HEK293 (cell line): Measurements from ENCODE around the gene PYGM.

Source experiments
- BCL11A ChIP-seq: fragments of 450-650 bp; formaldehyde crosslinking; IDR thresholded peaks from 2 replicates; pipeline ENCODE4 v1.5.1; 2016; ENCODE audit warnings: low read depth, missing biosample characterization, missing genetic modification characterization
- KLF1 ChIP-seq: fragments of 450-650 bp; formaldehyde crosslinking; IDR thresholded peaks from 2 replicates; pipeline ENCODE4 v1.5.1; 2016; ENCODE audit warnings: missing biosample characterization, missing genetic modification characterization
- KLF10 ChIP-seq: fragments of 450-650 bp; IDR thresholded peaks from 2 replicates; pipeline ENCODE4 v1.5.1; 2018; ENCODE audit warnings: missing biosample characterization, mild to moderate bottlenecking, missing genetic modification characterization
- REPIN1 ChIP-seq: fragments of 450-650 bp; formaldehyde crosslinking; IDR thresholded peaks from 2 replicates; pipeline ENCODE4 v1.5.1; 2017; ENCODE audit warnings: missing biosample characterization, missing genetic modification characterization, low read depth
- SP7 ChIP-seq: fragments of 450-650 bp; formaldehyde crosslinking; IDR thresholded peaks from 2 replicates; pipeline ENCODE4 v1.5.1; 2016; ENCODE audit warnings: missing biosample characterization, missing genetic modification characterization
- WT1 ChIP-seq: fragments of 450-650 bp; formaldehyde crosslinking; IDR thresholded peaks from 2 replicates; pipeline ENCODE4 v1.5.1; 2016; ENCODE audit warnings: missing biosample characterization, missing genetic modification characterization
- ZBTB21 ChIP-seq: fragments of 450-650 bp; formaldehyde crosslinking; IDR thresholded peaks from 2 replicates; pipeline ENCODE4 v1.5.1; 2017; ENCODE audit warnings: missing biosample characterization, missing genetic modification characterization
- ZFHX2 ChIP-seq: fragments of 450-650 bp; formaldehyde crosslinking; conservative IDR thresholded peaks from 2 replicates; pipeline ENCODE4 v1.5.1; 2016; ENCODE audit warnings: missing biosample characterization, missing genetic modification characterization
- ZFP69B ChIP-seq: fragments of 450-650 bp; formaldehyde crosslinking; IDR thresholded peaks from 2 replicates; pipeline ENCODE4 v1.5.1; 2016; ENCODE audit warnings: missing biosample characterization, missing genetic modification characterization
- ZNF366 ChIP-seq: fragments of 450-650 bp; formaldehyde crosslinking; conservative IDR thresholded peaks from 2 replicates; pipeline ENCODE4 v1.5.1; 2016; ENCODE audit warnings: missing biosample characterization, missing genetic modification characterization
- ZNF391 ChIP-seq: fragments of 450-650 bp; formaldehyde crosslinking; IDR thresholded peaks from 2 replicates; pipeline ENCODE4 v1.5.1; 2016; ENCODE audit warnings: low read depth, missing biosample characterization, missing genetic modification characterization, borderline replicate concordance
- ZNF596 ChIP-seq: fragments of 450-650 bp; IDR thresholded peaks from 2 replicates; pipeline ENCODE4 v1.5.0; 2018; ENCODE audit warnings: missing biosample characterization, mild to moderate bottlenecking, missing genetic modification characterization, moderate library complexity
- ZNF707 ChIP-seq: fragments of 450-650 bp; formaldehyde crosslinking; IDR thresholded peaks from 2 replicates; pipeline ENCODE4 v1.5.1; 2016; ENCODE audit warnings: missing biosample characterization, missing genetic modification characterization
- ZSCAN16 ChIP-seq: fragments of 450-650 bp; formaldehyde crosslinking; IDR thresholded peaks from 2 replicates; pipeline ENCODE4 v1.5.1; 2016; ENCODE audit warnings: missing biosample characterization, missing genetic modification characterization
- ZSCAN30 ChIP-seq: fragments of 450-650 bp; IDR thresholded peaks from 2 replicates; pipeline ENCODE4 v1.5.1; 2018; ENCODE audit warnings: missing biosample characterization, mild to moderate bottlenecking, missing genetic modification characterization, moderate library complexity
- TF ChIP-seq, protein P1 (sequence below): fragments of 450-650 bp; formaldehyde crosslinking; IDR thresholded peaks from 2 replicates; pipeline ENCODE4 v1.5.1; 2017; ENCODE audit warnings: missing biosample characterization, missing genetic modification characterization
- TF ChIP-seq, protein P2 (sequence below): fragments of 450-650 bp; IDR thresholded peaks from 2 replicates; pipeline ENCODE4 v1.5.1; 2018; ENCODE audit warnings: missing biosample characterization, missing genetic modification characterization
- TF ChIP-seq, protein P3 (sequence below): fragments of 450-650 bp; formaldehyde crosslinking; optimal IDR thresholded peaks from 2 replicates; pipeline ENCODE3; 2016; ENCODE audit warnings: missing biosample characterization, mild to moderate bottlenecking, missing genetic modification characterization
- TF ChIP-seq, protein P4 (sequence below): fragments of 450-650 bp; formaldehyde crosslinking; IDR thresholded peaks from 2 replicates; pipeline ENCODE4 v1.5.1; 2017; ENCODE audit warnings: missing biosample characterization, missing genetic modification characterization
- TF ChIP-seq, protein P5 (sequence below): fragments of 450-650 bp; formaldehyde crosslinking; IDR thresholded peaks from 2 replicates; pipeline ENCODE4 v1.5.1; 2016; ENCODE audit warnings: missing biosample characterization, missing genetic modification characterization, borderline replicate concordance
- TF ChIP-seq, protein P6 (sequence below): fragments of 450-650 bp; formaldehyde crosslinking; IDR thresholded peaks from 2 replicates; pipeline ENCODE4 v1.5.1; 2016; ENCODE audit warnings: missing biosample characterization, missing genetic modification characterization
- TF ChIP-seq, protein P7 (sequence below): fragments of 450-650 bp; formaldehyde crosslinking; IDR thresholded peaks from 2 replicates; pipeline ENCODE4 v1.5.1; 2016; ENCODE audit warnings: missing biosample characterization, missing genetic modification characterization

The PYGM gene

DNA sequence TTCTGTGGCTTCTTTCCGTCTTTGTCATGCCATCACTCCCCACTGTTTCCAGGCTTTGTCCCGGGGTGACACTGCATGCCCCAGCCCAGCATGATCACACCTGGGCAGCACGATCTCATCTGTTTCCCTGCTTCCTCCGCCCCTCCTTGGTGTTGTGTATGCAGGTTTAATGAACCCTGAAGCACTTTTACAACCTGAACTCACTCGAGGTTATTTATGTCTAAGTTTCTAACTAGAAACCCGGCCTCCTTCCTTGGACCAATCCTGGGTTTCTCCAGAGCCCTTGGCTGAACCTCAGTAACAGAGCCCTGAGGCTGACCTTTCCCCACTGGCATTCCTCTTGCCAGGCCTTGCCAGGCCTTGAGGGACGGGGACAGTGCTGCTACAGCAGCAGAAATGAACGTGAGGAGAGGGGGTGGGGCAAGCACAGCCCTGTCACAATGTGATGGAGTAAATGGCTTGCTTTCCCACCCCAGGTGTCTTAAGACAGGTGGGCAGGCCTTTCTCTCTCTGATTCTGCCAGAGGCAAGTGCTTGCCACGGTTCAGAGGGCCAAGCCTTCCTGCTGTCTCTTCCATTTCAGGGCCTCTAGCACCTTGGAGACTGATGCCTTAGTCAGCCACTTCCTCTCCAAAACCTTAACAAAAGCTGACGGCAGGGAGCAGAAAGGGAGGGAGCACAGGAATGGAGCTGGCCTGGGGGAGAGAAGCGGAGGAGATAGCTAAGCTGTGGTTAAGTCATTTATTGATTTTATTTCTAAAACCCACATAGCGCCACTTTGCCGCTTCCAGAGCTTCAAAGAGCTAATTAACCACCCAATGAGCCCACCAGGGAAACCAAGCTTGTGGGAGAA, 3.1 kb upstream of the PYGM start (continued):
- TF ChIP-seq, protein P1, sequence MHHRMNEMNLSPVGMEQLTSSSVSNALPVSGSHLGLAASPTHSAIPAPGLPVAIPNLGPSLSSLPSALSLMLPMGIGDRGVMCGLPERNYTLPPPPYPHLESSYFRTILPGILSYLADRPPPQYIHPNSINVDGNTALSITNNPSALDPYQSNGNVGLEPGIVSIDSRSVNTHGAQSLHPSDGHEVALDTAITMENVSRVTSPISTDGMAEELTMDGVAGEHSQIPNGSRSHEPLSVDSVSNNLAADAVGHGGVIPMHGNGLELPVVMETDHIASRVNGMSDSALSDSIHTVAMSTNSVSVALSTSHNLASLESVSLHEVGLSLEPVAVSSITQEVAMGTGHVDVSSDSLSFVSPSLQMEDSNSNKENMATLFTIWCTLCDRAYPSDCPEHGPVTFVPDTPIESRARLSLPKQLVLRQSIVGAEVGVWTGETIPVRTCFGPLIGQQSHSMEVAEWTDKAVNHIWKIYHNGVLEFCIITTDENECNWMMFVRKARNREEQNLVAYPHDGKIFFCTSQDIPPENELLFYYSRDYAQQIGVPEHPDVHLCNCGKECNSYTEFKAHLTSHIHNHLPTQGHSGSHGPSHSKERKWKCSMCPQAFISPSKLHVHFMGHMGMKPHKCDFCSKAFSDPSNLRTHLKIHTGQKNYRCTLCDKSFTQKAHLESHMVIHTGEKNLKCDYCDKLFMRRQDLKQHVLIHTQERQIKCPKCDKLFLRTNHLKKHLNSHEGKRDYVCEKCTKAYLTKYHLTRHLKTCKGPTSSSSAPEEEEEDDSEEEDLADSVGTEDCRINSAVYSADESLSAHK (tag by site-specific recombination): 0 out of 2 replicates have a peak, but pooled peaks have one; percentile 47
- TF ChIP-seq BCL11A (tag by site-specific recombination) (0 out of 2 replicates have a peak, but pooled peaks have one; percentile 45), WT1 (0 out of 2 replicates have a peak, but pooled peaks have one; percentile 40), ZSCAN30 (tag by site-specific recombination) (no peak), REPIN1 (tag by site-specific recombination) (no peak), KLF1 (tag by site-specific recombination) (peak; percentile 63), ZNF391 (tag by site-specific recombination) (no peak), SP7 (tag by site-specific recombination) (peak; percentile 80), KLF10 (tag by site-specific recombination) (peak; percentile 58; the same call in 1 of the 2 replicates), ZSCAN16 (tag by site-specific recombination) (no peak), ZNF707 (tag by site-specific recombination) (no peak), ZNF596 (no peak), ZFP69B (tag by site-specific recombination) (0 out of 2 replicates have a peak, but pooled peaks have one; percentile 23), ZBTB21 (tag by site-specific recombination) (no peak), ZNF366 (tag by site-specific recombination) (peak; percentile 40; the same call in 1 of the 2 replicates), ZFHX2 (peak; percentile 87)
- TF ChIP-seq, protein P2, sequence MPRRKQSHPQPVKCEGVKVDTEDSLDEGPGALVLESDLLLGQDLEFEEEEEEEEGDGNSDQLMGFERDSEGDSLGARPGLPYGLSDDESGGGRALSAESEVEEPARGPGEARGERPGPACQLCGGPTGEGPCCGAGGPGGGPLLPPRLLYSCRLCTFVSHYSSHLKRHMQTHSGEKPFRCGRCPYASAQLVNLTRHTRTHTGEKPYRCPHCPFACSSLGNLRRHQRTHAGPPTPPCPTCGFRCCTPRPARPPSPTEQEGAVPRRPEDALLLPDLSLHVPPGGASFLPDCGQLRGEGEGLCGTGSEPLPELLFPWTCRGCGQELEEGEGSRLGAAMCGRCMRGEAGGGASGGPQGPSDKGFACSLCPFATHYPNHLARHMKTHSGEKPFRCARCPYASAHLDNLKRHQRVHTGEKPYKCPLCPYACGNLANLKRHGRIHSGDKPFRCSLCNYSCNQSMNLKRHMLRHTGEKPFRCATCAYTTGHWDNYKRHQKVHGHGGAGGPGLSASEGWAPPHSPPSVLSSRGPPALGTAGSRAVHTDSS (tag by site-specific recombination): no peak
- TF ChIP-seq, protein P3, sequence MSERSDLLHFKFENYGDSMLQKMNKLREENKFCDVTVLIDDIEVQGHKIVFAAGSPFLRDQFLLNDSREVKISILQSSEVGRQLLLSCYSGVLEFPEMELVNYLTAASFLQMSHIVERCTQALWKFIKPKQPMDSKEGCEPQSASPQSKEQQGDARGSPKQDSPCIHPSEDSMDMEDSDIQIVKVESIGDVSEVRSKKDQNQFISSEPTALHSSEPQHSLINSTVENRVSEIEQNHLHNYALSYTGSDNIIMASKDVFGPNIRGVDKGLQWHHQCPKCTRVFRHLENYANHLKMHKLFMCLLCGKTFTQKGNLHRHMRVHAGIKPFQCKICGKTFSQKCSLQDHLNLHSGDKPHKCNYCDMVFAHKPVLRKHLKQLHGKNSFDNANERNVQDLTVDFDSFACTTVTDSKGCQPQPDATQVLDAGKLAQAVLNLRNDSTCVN (tag by site-specific recombination): no peak
- TF ChIP-seq, protein P4, sequence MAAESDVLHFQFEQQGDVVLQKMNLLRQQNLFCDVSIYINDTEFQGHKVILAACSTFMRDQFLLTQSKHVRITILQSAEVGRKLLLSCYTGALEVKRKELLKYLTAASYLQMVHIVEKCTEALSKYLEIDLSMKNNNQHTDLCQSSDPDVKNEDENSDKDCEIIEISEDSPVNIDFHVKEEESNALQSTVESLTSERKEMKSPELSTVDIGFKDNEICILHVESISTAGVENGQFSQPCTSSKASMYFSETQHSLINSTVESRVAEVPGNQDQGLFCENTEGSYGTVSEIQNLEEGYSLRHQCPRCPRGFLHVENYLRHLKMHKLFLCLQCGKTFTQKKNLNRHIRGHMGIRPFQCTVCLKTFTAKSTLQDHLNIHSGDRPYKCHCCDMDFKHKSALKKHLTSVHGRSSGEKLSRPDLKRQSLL (tag by site-specific recombination): no peak; the same call in 1 of the 2 replicates
- TF ChIP-seq, protein P5, sequence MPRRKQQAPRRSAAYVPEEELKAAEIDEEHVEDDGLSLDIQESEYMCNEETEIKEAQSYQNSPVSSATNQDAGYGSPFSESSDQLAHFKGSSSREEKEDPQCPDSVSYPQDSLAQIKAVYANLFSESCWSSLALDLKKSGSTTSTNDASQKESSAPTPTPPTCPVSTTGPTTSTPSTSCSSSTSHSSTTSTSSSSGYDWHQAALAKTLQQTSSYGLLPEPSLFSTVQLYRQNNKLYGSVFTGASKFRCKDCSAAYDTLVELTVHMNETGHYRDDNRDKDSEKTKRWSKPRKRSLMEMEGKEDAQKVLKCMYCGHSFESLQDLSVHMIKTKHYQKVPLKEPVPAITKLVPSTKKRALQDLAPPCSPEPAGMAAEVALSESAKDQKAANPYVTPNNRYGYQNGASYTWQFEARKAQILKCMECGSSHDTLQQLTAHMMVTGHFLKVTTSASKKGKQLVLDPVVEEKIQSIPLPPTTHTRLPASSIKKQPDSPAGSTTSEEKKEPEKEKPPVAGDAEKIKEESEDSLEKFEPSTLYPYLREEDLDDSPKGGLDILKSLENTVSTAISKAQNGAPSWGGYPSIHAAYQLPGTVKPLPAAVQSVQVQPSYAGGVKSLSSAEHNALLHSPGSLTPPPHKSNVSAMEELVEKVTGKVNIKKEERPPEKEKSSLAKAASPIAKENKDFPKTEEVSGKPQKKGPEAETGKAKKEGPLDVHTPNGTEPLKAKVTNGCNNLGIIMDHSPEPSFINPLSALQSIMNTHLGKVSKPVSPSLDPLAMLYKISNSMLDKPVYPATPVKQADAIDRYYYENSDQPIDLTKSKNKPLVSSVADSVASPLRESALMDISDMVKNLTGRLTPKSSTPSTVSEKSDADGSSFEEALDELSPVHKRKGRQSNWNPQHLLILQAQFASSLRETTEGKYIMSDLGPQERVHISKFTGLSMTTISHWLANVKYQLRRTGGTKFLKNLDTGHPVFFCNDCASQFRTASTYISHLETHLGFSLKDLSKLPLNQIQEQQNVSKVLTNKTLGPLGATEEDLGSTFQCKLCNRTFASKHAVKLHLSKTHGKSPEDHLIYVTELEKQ: no peak; the same call in 1 of the 2 replicates
- TF ChIP-seq, protein P6, sequence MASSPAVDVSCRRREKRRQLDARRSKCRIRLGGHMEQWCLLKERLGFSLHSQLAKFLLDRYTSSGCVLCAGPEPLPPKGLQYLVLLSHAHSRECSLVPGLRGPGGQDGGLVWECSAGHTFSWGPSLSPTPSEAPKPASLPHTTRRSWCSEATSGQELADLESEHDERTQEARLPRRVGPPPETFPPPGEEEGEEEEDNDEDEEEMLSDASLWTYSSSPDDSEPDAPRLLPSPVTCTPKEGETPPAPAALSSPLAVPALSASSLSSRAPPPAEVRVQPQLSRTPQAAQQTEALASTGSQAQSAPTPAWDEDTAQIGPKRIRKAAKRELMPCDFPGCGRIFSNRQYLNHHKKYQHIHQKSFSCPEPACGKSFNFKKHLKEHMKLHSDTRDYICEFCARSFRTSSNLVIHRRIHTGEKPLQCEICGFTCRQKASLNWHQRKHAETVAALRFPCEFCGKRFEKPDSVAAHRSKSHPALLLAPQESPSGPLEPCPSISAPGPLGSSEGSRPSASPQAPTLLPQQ (tag by site-specific recombination): 0 out of 2 replicates have a peak, but pooled peaks have one; percentile 39
- TF ChIP-seq, protein P7, sequence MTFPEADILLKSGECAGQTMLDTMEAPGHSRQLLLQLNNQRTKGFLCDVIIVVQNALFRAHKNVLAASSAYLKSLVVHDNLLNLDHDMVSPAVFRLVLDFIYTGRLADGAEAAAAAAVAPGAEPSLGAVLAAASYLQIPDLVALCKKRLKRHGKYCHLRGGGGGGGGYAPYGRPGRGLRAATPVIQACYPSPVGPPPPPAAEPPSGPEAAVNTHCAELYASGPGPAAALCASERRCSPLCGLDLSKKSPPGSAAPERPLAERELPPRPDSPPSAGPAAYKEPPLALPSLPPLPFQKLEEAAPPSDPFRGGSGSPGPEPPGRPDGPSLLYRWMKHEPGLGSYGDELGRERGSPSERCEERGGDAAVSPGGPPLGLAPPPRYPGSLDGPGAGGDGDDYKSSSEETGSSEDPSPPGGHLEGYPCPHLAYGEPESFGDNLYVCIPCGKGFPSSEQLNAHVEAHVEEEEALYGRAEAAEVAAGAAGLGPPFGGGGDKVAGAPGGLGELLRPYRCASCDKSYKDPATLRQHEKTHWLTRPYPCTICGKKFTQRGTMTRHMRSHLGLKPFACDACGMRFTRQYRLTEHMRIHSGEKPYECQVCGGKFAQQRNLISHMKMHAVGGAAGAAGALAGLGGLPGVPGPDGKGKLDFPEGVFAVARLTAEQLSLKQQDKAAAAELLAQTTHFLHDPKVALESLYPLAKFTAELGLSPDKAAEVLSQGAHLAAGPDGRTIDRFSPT (tag by site-specific recombination): peak; percentile 24
